Measurements from ENCODE around the gene TMEM203.
A peak's percentile ranks its signal among the peaks of the same experiment; 100 is the strongest.

Gene TMEM203

DNA sequence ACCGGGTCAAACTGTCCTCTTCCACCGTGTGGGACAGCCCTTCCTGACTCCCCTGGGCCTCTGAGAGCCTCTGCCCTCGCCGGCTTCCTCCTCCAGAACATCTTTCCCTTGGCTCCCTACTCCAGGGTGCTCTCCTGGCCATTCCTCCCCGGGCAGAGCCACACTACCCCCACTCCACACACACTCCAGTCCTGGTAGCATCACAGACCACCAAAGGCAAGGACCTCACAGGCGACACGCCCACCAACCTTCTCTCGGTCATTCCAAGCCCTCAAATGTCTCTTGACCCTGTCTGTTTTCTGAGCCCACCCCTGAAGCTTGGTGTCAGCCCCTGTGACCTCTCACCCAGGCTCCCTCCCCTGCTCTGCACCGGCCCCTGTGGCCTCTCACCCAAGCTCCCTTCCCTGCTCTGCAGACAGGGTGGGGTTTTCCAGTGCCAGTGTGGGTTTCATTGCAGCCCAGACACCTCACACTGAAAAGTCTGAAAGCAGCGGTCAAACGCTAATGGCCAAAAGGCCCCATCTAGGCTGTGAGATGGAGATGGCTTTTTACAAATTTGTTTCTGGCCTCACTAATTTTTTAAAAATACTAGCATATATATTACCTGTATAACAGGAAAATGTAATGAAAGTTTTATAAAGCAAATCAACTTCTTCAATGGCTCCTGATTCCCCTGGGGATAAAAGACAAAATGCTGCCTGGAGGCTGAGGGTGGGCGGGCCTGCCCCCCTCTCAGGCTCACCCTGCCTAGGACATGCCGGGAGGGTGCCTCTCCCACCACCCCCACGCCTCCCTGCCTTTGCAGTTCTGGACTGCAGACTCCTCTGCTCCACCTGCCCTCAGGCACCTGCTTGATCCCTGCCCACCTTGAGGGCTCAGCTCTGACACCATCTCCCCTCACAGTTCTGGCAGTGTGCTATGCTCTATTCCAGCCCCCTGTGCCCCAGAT is 46.1 kb downstream of the TMEM203 start:
- no peak overlapping the region for H3K4me3 ChIP-seq (ENCODE audit: control insufficient read depth, low read depth, low read length)
- TF ChIP-seq, protein P1, sequence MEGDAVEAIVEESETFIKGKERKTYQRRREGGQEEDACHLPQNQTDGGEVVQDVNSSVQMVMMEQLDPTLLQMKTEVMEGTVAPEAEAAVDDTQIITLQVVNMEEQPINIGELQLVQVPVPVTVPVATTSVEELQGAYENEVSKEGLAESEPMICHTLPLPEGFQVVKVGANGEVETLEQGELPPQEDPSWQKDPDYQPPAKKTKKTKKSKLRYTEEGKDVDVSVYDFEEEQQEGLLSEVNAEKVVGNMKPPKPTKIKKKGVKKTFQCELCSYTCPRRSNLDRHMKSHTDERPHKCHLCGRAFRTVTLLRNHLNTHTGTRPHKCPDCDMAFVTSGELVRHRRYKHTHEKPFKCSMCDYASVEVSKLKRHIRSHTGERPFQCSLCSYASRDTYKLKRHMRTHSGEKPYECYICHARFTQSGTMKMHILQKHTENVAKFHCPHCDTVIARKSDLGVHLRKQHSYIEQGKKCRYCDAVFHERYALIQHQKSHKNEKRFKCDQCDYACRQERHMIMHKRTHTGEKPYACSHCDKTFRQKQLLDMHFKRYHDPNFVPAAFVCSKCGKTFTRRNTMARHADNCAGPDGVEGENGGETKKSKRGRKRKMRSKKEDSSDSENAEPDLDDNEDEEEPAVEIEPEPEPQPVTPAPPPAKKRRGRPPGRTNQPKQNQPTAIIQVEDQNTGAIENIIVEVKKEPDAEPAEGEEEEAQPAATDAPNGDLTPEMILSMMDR (conservative IDR thresholded peaks at IDR 0.05; ENCODE audit: control insufficient read depth, insufficient read depth, low read depth, low read length) = no peak
- DNase-seq (ENCODE audit: low read depth) = no peak

DNA sequence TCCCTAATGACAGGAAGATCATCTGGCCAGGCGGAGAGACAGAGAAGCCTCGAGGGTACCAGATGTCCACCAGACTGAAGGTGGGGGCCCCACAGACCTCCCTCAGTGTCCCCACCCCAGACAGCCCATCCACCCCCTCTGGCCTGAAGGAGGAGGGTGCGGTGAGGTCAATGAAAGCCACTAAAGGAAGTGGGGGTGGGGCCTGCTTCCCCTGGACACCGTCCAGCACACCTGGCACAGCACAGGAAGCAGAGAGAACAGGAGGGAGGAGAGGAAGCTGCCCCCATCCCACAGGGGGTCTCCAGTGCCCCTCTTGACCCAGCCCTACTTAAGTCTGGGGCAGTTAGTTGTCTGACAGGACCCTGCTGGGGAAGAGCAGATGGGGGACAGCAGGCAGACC is 46.8 kb downstream of the TMEM203 start:
- TF ChIP-seq, protein P1 (conservative IDR thresholded peaks at IDR 0.05; ENCODE audit: control insufficient read depth, insufficient read depth, low read depth, low read length) = no peak
- no peak for DNase-seq (ENCODE audit: low read depth)
- no peak overlapping the region for H3K4me3 ChIP-seq (ENCODE audit: control insufficient read depth, low read depth, low read length)

DNA sequence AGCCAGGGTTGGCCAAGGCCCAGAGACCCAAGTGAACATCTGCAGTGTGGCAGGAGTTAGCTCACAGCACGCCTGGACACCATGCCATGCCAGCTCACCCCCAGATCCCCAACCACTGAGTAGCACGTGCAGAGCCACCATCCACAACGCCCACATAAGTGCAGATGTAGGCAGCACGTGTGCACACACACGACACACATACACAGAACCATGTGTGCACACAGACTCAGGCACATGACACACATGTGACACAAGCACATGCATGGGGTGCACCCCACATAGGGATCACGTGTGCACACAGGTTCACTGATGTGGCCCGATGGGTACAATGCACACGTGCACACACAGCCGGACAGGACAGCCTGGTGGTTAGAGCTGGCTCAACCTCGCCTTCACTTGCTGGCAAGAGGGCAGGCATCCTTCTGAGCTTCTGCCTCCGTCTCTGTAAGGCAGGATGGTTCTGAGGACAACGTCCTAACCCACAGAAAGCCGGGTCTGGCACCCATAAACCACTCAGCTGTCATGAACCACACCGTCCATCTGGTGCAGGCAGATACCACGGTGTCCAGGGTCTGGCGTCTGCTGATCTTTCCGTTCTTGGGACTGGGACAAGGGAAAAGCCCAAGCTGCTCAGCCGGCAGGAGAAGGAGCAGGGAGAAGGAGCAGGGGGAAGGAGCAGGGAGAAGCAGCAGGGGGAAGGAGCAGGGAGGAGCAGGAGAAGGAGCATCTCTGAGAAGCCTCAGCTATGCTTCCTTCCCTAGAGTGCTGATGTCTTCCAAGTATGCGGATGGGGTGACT is 47.6 kb downstream of the TMEM203 start:
- TF ChIP-seq, protein P1 (conservative IDR thresholded peaks at IDR 0.05; ENCODE audit: control insufficient read depth, insufficient read depth, low read depth, low read length) = no peak
- no peak overlapping the region for H3K4me3 ChIP-seq (ENCODE audit: control insufficient read depth, low read depth, low read length)
- peak; percentile 24 for DNase-seq (ENCODE audit: low read depth)

DNA sequence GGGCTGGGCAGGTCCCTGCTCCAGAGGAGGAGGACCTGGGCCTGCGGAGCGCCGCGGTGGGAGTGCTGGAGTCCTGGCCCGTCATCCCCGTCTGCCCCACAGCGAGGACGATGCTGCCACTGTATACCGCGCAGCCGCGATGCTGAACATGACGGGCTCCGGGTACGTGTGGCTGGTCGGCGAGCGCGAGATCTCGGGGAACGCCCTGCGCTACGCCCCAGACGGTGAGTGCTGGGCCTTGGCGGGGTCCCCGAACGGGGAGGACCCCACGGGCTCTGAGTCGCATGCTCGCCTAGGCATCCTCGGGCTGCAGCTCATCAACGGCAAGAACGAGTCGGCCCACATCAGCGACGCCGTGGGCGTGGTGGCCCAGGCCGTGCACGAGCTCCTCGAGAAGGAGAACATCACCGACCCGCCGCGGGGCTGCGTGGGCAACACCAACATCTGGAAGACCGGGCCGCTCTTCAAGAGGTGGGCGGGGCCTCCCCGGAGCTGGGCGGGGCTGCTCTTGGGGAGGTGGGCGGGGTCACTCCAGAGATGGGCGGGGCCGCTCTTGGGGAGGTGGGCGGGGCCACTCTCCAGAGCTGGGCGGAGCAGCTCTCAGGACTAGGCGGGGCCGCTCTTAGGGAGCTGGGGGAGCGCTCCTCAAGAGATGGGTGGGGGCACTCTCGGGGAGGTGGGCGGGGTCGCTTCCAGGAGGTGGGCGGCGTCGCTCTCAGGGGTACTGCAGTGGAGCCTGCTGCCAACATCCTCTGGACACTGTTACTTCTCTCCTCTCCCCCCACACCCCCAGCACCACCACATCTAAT is 48.7 kb downstream of the TMEM203 start:
- DNase-seq (ENCODE audit: low read depth) = peak; percentile 56
- TF ChIP-seq, protein P1 (conservative IDR thresholded peaks at IDR 0.05; ENCODE audit: control insufficient read depth, insufficient read depth, low read depth, low read length) = no peak
- peak overlapping the region; percentile 27 for H3K4me3 ChIP-seq (ENCODE audit: control insufficient read depth, low read depth, low read length)

Data from fibroblast of mammary gland (primary cell).